K562 (cell line): Measurements from ENCODE around the gene ACOT7. TPM values are rescaled to one million over a fixed set of nuclear protein-coding genes. Genes with fewer than 3 reads are reported as not detected.

Experiments used
- ATF1 ChIP-seq, 2 experiments: fragments of 450-650 bp in 1 of 2; IDR thresholded peaks; 2 replicates each; pipeline ENCODE4 v1.6.1; 2016; ENCODE audit warnings: missing compliant biosample characterization in 1 of 2, missing genetic modification characterization in 1 of 2
- CHD4 ChIP-seq: fragments of 200-600 bp; sonication (generic); IDR thresholded peaks from 3 replicates; pipeline ENCODE4 v1.6.1; 2012; ENCODE audit warnings: low read depth, mild to moderate bottlenecking, mixed read lengths, low read length, inconsistent platforms; ENCODE audit not compliant: insufficient read depth, insufficient replicate concordance, poor library complexity, severe bottlenecking
- EGR1 ChIP-seq: fragments of 450-650 bp; conservative IDR thresholded peaks from 2 replicates; pipeline ENCODE4 v1.6.1; 2017; ENCODE audit warnings: mild to moderate bottlenecking
- FOXJ2 ChIP-seq: fragments of 200-800 bp; sonication (Bioruptor generic); IDR thresholded peaks from 2 replicates; pipeline ENCODE4 v1.6.1; 2016; ENCODE audit warnings: missing genetic modification characterization, missing compliant biosample characterization
- FOXM1 ChIP-seq, 2 experiments: fragments of 450-650 bp in 1 of 2; sonication (generic) in 1 of 2; formaldehyde crosslinking in 1 of 2; IDR thresholded peaks; 2 replicates each; pipeline versions ENCODE4 v1.6.1 to v1.9.0; 2017 to 2022; ENCODE audit warnings: low read depth in 2 of 2, mild to moderate bottlenecking in 2 of 2, missing genetic modification reagents in 1 of 2, moderate library complexity in 1 of 2
- HBP1 ChIP-seq: fragments of 450-650 bp; formaldehyde crosslinking; IDR thresholded peaks from 2 replicates; pipeline ENCODE4 v1.4.0; 2022; ENCODE audit warnings: missing genetic modification characterization
- HDAC1 ChIP-seq, 2 experiments: fragments of 450-650 bp; IDR thresholded peaks; 2 replicates each; pipeline ENCODE4 v1.6.1; 2016 to 2017; ENCODE audit warnings: inconsistent platforms in 1 of 2, mild to moderate bottlenecking in 1 of 2, moderate library complexity in 1 of 2
- NCOA4 ChIP-seq: fragments of 450-650 bp; IDR thresholded peaks from 2 replicates; pipeline ENCODE4 v1.6.1; 2018; ENCODE audit warnings: mild to moderate bottlenecking; ENCODE audit not compliant: partially characterized antibody
- NKRF ChIP-seq: fragments of 450-650 bp; IDR thresholded peaks from 2 replicates; pipeline ENCODE4 v1.6.1; 2016; ENCODE audit warnings: borderline replicate concordance
- PHF20 ChIP-seq: fragments of 450-650 bp; IDR thresholded peaks from 2 replicates; pipeline ENCODE4 v1.6.1; 2018; ENCODE audit not compliant: partially characterized antibody
- RBFOX2 ChIP-seq: fragments of 200-400 bp; formaldehyde crosslinking; IDR thresholded peaks from 2 replicates; pipeline ENCODE4 v1.6.1; 2017; ENCODE audit warnings: low read depth, mild to moderate bottlenecking, low read length, moderate library complexity
- RUNX1 ChIP-seq: sonication (generic); IDR thresholded peaks from 2 replicates; pipeline ENCODE4 v1.6.1; 2016; ENCODE audit warnings: antibody characterized with exemption, low read depth
- TAF1 ChIP-seq: IDR thresholded peaks from 2 replicates; pipeline ENCODE4 v1.6.1; 2011; ENCODE audit warnings: mild to moderate bottlenecking, low read length, moderate library complexity; ENCODE audit not compliant: insufficient read depth, control insufficient read depth, severe bottlenecking; ENCODE audit errors: extremely low read depth
- UBTF ChIP-seq, 2 experiments: IDR thresholded peaks; 2 replicates each; pipeline ENCODE4 v1.6.1; 2012; ENCODE audit warnings: improper control_type of control experiment in 2 of 2, low read depth in 2 of 2, low read length in 2 of 2, borderline replicate concordance in 1 of 2
- YY1 ChIP-seq, 3 experiments: IDR thresholded peaks; 2 replicates each; pipeline ENCODE4 v1.6.1; 2011; ENCODE audit warnings: low read length in 2 of 3, mild to moderate bottlenecking in 2 of 3, moderate library complexity in 2 of 3, borderline replicate concordance in 1 of 3, control low read depth in 1 of 3, low read depth in 1 of 3; ENCODE audit not compliant: insufficient read depth in 3 of 3, insufficient replicate concordance in 2 of 3, control insufficient read depth in 1 of 3, insufficient read length in 1 of 3; ENCODE audit errors: extremely low read depth in 1 of 3
- ZBTB43 ChIP-seq: sonication (generic); formaldehyde crosslinking; IDR thresholded peaks from 2 replicates; pipeline ENCODE4 v1.8.0; 2023; ENCODE audit warnings: mild to moderate bottlenecking, missing genetic modification reagents
- polyA plus RNA-seq, 8 experiments: library from polyadenylated mRNA; depleted of rRNA in 4 of 8; stranded (reverse) in 5 of 8; unstranded in 3 of 8; fragments of >200 nt; fragmentation: Nextera tagmentation in 2 of 8; fragmentation: Illumina TruSeq in 1 of 8; extraction: Ambion mirVana in 2 of 8; extraction: Trizol in 1 of 8; gene quantifications; 2 replicates each; pipeline versions ENCODE4 v1.2.1 to v1.2.3, GENCODE V29; 2011 to 2014; ENCODE audit warnings: inconsistent platforms in 1 of 8, missing spikeins in 1 of 8
- total RNA-seq, 7 experiments: library from RNA; depleted of rRNA in 6 of 7; stranded (reverse); fragments of >200 nt in 6 of 7; fragmentation: Illumina TruSeq in 2 of 7; extraction: Trizol in 2 of 7; gene quantifications; 2 replicates each; pipeline versions ENCODE4 v1.2.1 to v1.2.3, GENCODE V29; 2011 to 2021; ENCODE audit warnings: low replicate concordance in 1 of 7

ACOT7 gene
- total and polyA plus RNA-seq, 9 of the 15 experiments (the other 6 are each of a cell fraction or from before 2014, with no cell fraction given) = 7.0 to 92.6 (median 37.2) TPM

GRCh38 chr1:6392809-6393399, 663 bp downstream of the ACOT7 start (continued):
- TF ChIP-seq NKRF = peak; percentile 30; the same call in 1 of the 2 replicates
- TF ChIP-seq CHD4 = no peak
- TF ChIP-seq UBTF (IDR thresholded peaks at IDR 0.05; ENCODE audit: borderline replicate concordance in 1 of 2, low read depth in 2 of 2, low read length in 2 of 2) = peak in 1 of 2 experiments; percentile 74; a peak in 1 of 4 replicates
- peak; percentile 69 for TF ChIP-seq TAF1
- TF ChIP-seq HDAC1 (IDR thresholded peaks at IDR 0.05) = peak in 1 of 2 experiments; percentile 91; a peak in 2 of 4 replicates
- TF ChIP-seq ATF1 (CRISPR knock-in tag; IDR thresholded peaks at IDR 0.05) = 0 out of 2 replicates have a peak, but pooled peaks have one; percentile 16
- TF ChIP-seq ATF1 (tag; IDR thresholded peaks at IDR 0.05) = no peak
- TF ChIP-seq FOXJ2 (tag) = no peak
- no peak for TF ChIP-seq RUNX1
- no peak for TF ChIP-seq EGR1
- peak in 1 of 3 experiments; percentile 34 for TF ChIP-seq YY1 (IDR thresholded peaks at IDR 0.05; ENCODE audit: borderline replicate concordance in 1 of 3, control insufficient read depth in 1 of 3, extremely low read depth in 1 of 3, insufficient read depth in 3 of 3, insufficient read length in 1 of 3, insufficient replicate concordance in 2 of 3, low read depth in 1 of 3, low read length in 2 of 3)
- TF ChIP-seq FOXM1 (IDR thresholded peaks at IDR 0.05; ENCODE audit: low read depth) = no peak
- TF ChIP-seq FOXM1 (CRISPR knock-in tag; IDR thresholded peaks at IDR 0.05; ENCODE audit: low read depth) = 0 out of 2 replicates have a peak, but pooled peaks have one; percentile 21
- no peak for TF ChIP-seq NCOA4
- TF ChIP-seq ZBTB43 = no peak
- no peak for TF ChIP-seq PHF20
- TF ChIP-seq HBP1 (CRISPR knock-in tag) = peak; percentile 99
- TF ChIP-seq RBFOX2 = 0 out of 2 replicates have a peak, but pooled peaks have one; percentile 63
